Kidney epithelial cell (primary cell): ENCODE results near the gene BRD3OS. TPM values are rescaled to one million over a fixed set of nuclear protein-coding genes. Genes with fewer than 3 reads are reported as not detected.

Source experiments
- DNase-seq: peaks from one replicate; pipeline ENCODE4 v3.0.0-alpha.2; 2010; ENCODE audit warnings: low read depth
- H3K27me3 ChIP-seq: 2 replicates; pipeline ENCODE4 v1.6.0; 2011; ENCODE audit warnings: low read length; ENCODE audit not compliant: control insufficient read depth, insufficient read depth
- H3K36me3 ChIP-seq: 2 replicates; pipeline ENCODE4 v1.5.1; 2011; ENCODE audit warnings: low read length; ENCODE audit not compliant: control insufficient read depth, insufficient read depth
- H3K4me3 ChIP-seq: 2 replicates; pipeline ENCODE4 v1.5.1; 2011; ENCODE audit warnings: low read depth, mild to moderate bottlenecking, control low read depth, low read length
- total RNA-seq: library from RNA; depleted of rRNA; stranded (reverse); fragments of >200 nt; gene quantifications from 2 replicates; pipeline ENCODE4 v1.2.3, GENCODE V29; 2015
- TF ChIP-seq, protein P1 (sequence below): IDR thresholded peaks from 2 replicates; pipeline ENCODE4 v1.5.1; 2011; ENCODE audit warnings: mild to moderate bottlenecking, moderate library complexity, low read length, control low read depth, inconsistent platforms; ENCODE audit not compliant: insufficient read depth, poor library complexity, severe bottlenecking

The BRD3OS gene
- total RNA-seq, 1 donor from 2014 or later: 12.8 TPM

GRCh38 chr9:133991214-133991921 is 33.9 kb upstream of the BRD3OS start:
- Histone ChIP-seq H3K36me3 (no peaks in the 10 kb centered on the region), H3K4me3 (peak overlapping the region; percentile 78), H3K27me3 (no peaks in the 10 kb centered on the region)
- no peak for DNase-seq
- TF ChIP-seq, protein P1, sequence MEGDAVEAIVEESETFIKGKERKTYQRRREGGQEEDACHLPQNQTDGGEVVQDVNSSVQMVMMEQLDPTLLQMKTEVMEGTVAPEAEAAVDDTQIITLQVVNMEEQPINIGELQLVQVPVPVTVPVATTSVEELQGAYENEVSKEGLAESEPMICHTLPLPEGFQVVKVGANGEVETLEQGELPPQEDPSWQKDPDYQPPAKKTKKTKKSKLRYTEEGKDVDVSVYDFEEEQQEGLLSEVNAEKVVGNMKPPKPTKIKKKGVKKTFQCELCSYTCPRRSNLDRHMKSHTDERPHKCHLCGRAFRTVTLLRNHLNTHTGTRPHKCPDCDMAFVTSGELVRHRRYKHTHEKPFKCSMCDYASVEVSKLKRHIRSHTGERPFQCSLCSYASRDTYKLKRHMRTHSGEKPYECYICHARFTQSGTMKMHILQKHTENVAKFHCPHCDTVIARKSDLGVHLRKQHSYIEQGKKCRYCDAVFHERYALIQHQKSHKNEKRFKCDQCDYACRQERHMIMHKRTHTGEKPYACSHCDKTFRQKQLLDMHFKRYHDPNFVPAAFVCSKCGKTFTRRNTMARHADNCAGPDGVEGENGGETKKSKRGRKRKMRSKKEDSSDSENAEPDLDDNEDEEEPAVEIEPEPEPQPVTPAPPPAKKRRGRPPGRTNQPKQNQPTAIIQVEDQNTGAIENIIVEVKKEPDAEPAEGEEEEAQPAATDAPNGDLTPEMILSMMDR: no peak

DNA sequence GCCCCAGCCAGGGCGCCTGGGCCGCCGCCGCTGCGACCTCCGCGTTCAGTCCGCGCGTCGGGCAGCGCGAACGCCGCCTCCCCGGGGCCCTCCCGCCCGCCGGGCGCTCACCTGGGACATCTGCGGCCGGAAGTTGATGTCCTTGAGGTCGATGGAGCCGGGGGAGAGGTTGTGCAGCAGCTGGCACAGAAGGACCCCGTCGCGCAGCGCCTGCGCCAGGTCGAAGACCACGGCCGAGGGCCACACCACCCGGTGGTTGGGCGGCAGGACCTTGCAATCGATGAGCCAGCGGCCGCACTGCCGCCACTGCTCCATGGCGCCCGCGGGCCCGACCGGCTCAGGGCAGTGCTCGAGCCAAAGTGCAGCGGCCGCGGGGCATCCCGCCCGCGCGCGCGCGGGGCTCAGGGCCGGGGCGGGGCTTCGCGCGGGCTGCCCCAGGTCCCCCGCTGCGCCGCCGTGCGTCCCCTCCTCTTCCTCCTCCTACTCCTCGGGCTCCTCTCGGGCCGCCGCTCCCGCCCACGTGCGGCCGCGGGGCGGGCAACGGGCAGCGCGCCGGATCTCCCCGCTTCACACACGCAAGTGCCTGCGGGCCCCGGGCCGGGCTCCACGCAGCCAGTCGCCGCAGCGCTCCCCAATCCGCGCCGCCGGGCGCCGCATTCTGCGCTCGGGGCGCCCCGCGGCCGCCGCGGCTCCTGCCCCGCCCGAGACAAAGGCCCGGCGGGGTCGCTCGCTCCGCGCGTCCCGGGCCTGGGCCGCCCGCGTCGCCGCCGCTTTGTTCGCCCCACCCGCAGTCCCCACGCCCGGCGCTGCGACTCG is 33.1 kb upstream of the BRD3OS start, which contains the start of gene VAV2:
VAV2 (minus strand) TSS at position 361 of the 816 bp plus-strand sequence; CDS start at position 315, 46 bp downstream.
- no peaks in the 10 kb centered on the region for H3K36me3 ChIP-seq
- H3K27me3 ChIP-seq: no peaks in the 10 kb centered on the region
- TF ChIP-seq, protein P1: no peak
- peak within 1 kb of the TSS; percentile 78 for H3K4me3 ChIP-seq
- DNase-seq: no peak

DNA sequence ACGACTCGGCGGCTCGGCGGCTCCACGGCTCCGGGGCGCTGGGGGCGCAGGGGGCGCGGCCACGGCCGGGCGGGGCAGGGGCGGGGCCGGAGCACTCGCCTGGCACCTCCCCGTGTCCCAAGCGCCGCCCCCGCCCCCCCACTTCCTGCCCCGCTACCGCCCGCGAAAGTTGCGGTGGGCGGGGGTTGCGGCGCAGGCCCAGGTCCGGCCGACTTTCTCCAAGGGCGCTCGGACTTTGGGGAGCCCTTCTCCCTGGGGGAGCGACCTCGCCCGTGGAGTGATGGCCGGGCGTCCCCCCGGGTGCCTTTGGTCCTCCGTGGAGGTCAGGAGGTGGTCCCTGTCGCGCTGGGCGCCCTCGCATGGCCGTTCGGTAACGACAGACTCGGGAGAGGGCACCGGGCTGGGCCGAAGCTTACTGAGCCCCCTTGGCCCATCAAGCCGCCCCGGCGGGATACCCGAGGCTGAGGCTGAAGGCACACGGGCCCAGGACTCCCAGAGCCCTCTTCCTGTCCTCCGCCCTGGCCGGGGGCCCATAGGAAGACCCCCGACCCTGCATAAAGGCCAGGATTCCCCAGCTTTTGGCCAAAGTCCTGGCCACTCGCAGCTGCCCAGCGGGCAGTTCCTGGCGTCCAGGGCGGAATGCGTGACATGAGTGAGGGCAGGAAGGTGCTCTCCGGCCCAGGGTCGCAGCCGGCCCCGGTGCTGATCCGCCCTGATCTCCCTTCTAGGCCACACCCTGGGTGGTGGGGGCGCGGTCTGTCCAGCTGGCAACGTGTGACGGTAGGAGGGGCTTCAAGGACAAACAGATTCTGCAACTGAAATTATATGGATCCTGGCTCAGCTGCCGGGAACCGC is 32.3 kb upstream of the BRD3OS start:
- no peaks in the 10 kb centered on the region for H3K27me3 ChIP-seq
- H3K4me3 ChIP-seq: peak overlapping the region; percentile 78
- DNase-seq: peak; percentile 47
- TF ChIP-seq, protein P1: peak; percentile 52
- H3K36me3 ChIP-seq: no peaks in the 10 kb centered on the region

- no peaks in the 10 kb centered on the region for H3K27me3 ChIP-seq
- TF ChIP-seq, protein P1: no peak
- H3K4me3 ChIP-seq: peak overlapping the region; percentile 78
- DNase-seq: no peak
- H3K36me3 ChIP-seq: no peaks in the 10 kb centered on the region
These were observed 31.5 kb upstream of the BRD3OS start for GRCh38 chr9:133993635-133994253.

DNA sequence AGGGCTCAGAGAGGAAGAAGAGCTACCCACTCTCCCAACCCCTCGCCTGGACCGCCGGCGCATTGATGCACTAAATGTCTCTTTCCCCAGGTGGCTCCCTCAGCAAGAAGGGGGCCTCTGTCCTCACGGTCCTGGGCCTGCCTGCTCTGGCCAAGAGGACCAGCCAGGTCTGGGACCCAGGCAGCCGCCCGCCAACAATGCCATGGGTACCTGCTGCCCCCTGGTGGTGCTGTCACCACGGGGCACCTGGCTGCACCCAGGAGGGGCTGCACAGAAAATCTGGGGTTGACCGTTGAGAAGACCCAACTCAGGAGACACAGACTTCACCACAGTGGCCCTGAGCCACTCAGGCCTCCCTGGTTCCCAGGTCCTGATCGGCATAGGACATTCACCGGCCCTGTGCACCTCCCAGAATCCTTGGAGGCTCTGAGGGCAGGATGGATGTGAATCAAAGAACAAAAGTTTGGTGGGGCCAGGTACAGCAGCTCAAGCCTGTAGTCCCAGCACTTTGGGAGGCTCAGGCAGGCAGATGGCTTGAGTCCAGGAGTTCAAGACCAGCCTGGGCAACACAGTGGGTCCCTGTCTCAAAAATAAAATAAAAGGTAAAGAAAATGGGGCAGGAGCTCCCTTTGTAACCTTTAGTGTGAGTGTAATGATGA is 30.8 kb upstream of the BRD3OS start:
- Histone ChIP-seq H3K4me3 (no peak overlapping the region), H3K27me3 (no peaks in the 10 kb centered on the region), H3K36me3 (no peaks in the 10 kb centered on the region)
- TF ChIP-seq, protein P1: peak; percentile 98
- DNase-seq: no peak
